GM21619 (cell line): Measurements from ENCODE around the gene INPP1.

Experiments
- ATAC-seq: cut with Tn5 transposase; IDR thresholded peaks from one replicate; pipeline ENCODE4 v1.9.1; 2021; ENCODE audit not compliant: unreplicated experiment

The INPP1 gene

DNA sequence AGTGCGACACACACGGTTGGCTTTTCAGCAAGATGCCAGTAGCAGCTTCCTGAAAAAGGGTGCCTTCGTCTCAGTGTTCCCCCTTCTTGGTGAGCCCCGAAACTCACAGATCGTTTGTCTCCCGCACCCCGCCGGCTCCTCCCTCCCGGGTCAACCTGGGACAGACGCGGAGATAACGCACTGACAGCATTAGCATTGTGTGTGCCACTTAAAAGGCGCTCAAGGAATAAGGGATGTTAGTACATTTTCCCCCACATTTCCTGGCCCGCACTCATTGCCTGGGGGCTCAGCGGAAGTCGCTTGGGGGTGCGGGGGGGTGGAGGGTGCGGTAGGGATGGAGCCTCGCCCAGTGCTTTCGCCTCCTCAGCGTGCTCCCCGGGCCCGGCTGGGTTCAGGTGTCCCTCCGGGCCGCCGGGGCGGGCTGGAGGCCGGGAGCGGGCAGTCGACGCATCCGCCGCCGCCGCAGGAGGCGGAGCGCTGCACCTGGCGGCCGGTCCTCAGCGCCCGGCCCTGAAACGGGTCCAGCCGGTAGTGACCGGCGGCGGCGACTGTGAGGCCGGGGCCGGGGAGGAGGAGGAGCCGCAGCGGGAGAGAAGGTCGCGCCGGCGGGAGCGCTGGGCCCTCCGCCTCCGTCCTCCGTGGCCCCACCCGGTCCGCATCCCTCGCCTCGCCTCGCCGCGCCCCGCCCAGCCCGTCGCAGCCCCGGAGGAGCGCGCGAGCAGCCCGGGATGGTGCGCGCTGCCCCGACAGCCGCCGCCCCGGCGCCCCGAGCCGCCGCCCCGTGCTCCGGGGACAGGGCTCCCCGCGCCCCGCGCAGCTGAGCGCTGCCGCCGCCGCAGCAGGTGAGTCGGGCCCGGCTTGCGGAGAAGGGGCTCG is 64.5 kb downstream of the INPP1 start, which contains the start of gene MFSD6:
Gene MFSD6, plus strand, starts transcription at position 694 of the 876 bp plus-strand sequence. CDS start 27,675 bp downstream, outside the sequence.
- peak; percentile 59 for ATAC-seq

DNA sequence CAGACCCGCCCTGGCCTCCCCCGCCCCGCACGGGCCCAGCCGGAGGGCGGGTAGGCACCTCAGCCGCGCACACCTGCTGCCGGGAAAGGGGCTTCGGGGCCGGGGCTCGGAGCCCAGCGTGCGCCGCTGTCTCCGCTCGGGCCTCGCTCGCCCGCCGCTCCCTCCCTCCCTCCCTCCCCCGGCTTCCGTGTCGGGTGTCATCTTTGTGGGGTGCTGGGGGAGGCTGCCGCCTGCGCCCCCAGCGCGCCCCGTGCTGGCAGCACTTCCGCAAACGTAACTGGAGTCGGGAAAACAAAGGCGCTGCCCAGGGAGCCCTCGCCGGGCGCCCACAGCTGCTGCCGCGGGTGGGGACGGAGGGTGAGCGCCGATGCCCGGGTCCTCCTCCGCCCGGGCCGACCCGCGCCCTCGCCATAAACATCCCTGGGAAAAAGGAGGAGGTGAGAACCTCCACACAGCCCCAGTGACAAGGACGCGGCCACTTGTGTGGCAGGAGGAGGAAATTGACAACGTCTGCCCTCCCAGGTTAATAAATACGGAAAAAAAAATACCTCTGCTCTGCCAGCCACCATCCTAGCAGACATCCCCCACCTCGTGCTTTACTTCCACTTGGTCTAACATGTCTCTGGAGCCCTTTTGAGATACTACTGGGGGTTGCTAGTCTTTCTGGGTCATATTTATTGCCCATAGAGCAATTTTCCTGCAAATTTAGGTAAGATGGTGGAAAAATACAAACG is 65.3 kb downstream of the INPP1 start:
- peak; percentile 59 for ATAC-seq

- no peak for ATAC-seq
These were observed 66.2 kb downstream of the INPP1 start for GRCh38 chr2:190409616-190410015.

- ATAC-seq: no peak
These were observed 66.8 kb downstream of the INPP1 start for GRCh38 chr2:190410166-190410565.

DNA sequence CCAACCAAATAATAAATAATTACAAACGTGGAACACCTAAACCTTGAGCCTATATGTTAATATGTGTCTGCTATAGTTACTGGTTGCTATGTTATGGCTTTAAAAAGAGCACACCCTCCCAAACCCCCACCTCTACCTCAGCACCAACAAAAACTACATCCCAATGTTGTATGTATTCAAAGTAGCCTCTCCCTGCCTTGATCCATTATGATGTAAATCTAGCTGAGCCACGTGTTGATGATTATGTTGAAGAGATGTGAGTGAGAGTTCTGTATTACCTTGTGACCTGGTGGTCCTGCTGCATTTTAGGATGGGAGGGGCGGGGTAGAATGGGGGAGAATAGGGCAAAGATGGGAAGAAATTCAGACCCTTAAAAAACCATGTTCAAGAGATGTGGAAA is 69.6 kb downstream of the INPP1 start:
- no peak for ATAC-seq

DNA sequence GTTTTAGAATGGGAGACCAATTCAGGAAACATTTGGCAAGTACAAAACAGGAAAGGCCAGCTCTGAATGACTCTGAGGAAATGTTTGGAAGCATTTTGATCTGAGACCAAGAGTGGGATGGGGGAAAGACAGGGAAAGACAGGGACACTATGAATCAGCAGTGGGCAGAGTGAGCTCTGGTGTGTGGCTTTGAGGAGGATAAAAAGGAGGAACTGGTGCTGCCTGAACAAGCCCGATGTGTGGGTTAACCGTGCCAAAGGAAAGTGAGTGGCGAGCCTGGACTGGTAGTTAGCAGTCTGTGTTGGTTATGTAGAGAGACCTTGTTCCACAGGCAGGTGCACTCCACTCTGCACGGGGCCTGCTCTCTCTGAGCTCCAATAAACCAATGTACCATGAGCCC is 70.0 kb downstream of the INPP1 start:
- no peak for ATAC-seq

GRCh38 chr2:190415251-190415650 is 71.9 kb downstream of the INPP1 start:
- no peak for ATAC-seq

GRCh38 chr2:190415794-190416775 is 72.7 kb downstream of the INPP1 start:
- no peak for ATAC-seq

- ATAC-seq: no peak
These were observed 73.9 kb downstream of the INPP1 start for GRCh38 chr2:190417045-190417842.

DNA sequence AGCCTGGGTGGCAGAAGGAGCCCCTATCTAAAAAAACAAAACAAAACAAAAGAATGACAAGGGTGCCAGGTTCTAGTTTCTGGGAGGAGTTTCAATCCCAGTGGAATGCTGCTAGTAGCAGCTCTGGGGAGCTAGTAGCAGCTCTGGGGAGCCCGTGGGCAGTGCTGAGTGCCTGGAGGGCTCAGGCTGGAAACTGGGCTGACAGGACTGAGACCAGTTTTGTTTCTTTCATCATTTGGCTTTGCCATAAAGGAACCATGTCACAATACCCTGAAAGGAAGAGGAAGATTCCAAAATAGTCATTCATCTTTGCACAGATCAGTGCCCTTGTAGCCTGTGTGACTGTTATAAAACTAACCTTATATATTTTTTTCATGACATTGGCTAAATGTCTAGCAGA is 75.3 kb downstream of the INPP1 start:
- ATAC-seq: no peak

GRCh38 chr2:190420801-190421200 is 77.4 kb downstream of the INPP1 start:
- ATAC-seq: no peak
